GM12801 (cell line): ENCODE measurements around the gene RHBDF1.

ENCODE experiments used
- CTCF ChIP-seq: IDR thresholded peaks from one replicate; pipeline ENCODE4 v1.5.1; 2011; ENCODE audit warnings: control low read depth; ENCODE audit not compliant: insufficient read length; ENCODE audit errors: extremely low read depth

The RHBDF1 gene

GRCh38 chr16:102060-102855, 29.8 kb upstream of the RHBDF1 start:
- TF ChIP-seq CTCF = no peak

- TF ChIP-seq CTCF = no peak
These were observed 29.2 kb upstream of the RHBDF1 start for GRCh38 chr16:101586-101985.

- TF ChIP-seq CTCF = no peak
These were observed 28.6 kb upstream of the RHBDF1 start for GRCh38 chr16:100989-101388.

DNA sequence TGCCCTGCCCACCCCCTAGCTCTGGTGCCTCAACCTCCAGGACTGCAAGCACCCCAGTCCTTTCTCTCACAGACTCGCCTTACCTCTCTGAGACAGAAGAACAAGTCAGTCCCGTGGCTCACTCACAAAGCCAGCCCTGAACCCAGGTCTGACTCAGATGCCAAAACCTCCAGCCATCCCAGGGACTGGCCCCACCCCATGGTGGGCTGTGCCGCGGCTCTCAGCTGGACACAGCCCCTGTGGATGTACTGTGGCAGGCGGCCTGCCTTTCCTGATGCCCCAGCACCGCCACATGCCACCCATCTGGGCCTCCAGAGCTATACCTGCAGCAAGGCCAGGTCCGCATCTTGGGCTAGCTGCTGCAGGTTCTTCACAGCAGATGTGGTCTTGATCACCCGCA, 25.4 kb upstream of the RHBDF1 start:
- TF ChIP-seq CTCF = no peak

DNA sequence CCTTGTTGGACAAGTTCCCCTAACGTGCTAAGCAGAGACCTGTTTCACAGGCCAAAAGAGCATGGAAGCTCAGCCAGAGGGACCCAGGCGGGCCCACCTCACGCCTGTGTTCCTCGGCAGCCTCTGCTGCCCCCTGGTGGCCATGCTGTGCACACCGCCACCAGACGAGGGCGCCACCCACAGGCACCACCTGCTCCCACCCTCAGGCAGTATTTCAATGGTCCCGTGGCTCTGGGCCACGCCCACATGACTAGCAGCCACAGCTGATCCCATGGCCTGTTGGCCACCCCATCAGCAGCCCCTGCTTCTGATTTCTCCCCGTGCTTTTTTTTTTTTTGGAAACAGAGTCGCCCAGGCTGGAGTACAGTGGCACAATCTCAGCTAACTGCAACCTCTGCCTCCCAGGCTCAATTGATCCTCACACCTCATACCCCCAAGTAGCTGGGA, 24.5 kb upstream of the RHBDF1 start:
- TF ChIP-seq CTCF = peak; percentile 83

DNA sequence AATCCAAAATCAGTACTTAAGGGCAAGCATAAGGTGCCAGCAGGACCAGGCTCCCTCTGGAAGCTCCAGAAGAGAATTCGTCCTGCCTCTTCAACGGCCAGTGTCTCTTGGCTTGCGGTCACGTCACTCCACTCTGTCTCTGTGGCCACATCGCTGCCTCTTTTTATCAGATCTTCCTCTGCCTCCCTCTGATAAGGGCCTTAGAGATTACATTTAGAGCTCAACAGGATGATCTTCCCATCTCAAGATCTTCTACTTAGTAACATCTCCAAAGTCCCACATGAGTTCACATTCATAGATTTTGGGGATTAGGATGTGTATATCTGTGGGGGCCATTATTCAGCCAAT, 22.5 kb upstream of the RHBDF1 start:
- no peak for TF ChIP-seq CTCF

GRCh38 chr16:92431-93339, 20.3 kb upstream of the RHBDF1 start:
- no peak for TF ChIP-seq CTCF
